Subcutaneous abdominal adipose tissue (tissue), 5 donors: ENCODE results near the gene NOS2.
"Not testable (repeated sequence)": the region's sequence is repeated elsewhere in the genome, so short reads cannot be mapped to it uniquely, and the experiment has no call there.

Source experiments
- H3K27ac ChIP-seq: one replicate; pipeline ENCODE4 v1.7.0; 2013; ENCODE audit warnings: low read depth, mild to moderate bottlenecking, inconsistent platforms, low read length, moderate library complexity
- H3K27me3 ChIP-seq, 5 donors: one replicate each; pipeline ENCODE4 v1.7.0; 2013; ENCODE audit warnings: low read length in 5 of 5, inconsistent platforms in 1 of 5; ENCODE audit not compliant: control insufficient read depth in 5 of 5, insufficient read depth in 4 of 5
- H3K36me3 ChIP-seq, 5 donors: one replicate each; pipeline ENCODE4 v1.7.0; 2013; ENCODE audit warnings: low read length in 5 of 5; ENCODE audit not compliant: control insufficient read depth in 5 of 5, insufficient read depth in 5 of 5
- H3K4me1 ChIP-seq, 5 donors: one replicate each; pipeline ENCODE4 v1.7.0; 2013; ENCODE audit warnings: low read length in 5 of 5, mild to moderate bottlenecking in 3 of 5, moderate library complexity in 1 of 5; ENCODE audit not compliant: control insufficient read depth in 5 of 5, insufficient read depth in 5 of 5
- H3K4me3 ChIP-seq, 5 donors: one replicate each; pipeline ENCODE4 v1.7.0; 2013; ENCODE audit warnings: low read length in 5 of 5, low read depth in 1 of 5
- H3K9ac ChIP-seq, 5 donors: one replicate each; pipeline ENCODE4 v1.7.0; 2013; ENCODE audit warnings: low read length in 5 of 5, mild to moderate bottlenecking in 4 of 5, moderate library complexity in 3 of 5
- H3K9me3 ChIP-seq, 5 donors: one replicate each; pipeline ENCODE4 v1.7.0; 2013; ENCODE audit warnings: low read length in 5 of 5; ENCODE audit not compliant: control insufficient read depth in 5 of 5
- donor health status: healthy.
- donor health status: healthy.
- donor health status: healthy.
- donor health status: healthy.
- donor health status: healthy.

Gene NOS2

DNA sequence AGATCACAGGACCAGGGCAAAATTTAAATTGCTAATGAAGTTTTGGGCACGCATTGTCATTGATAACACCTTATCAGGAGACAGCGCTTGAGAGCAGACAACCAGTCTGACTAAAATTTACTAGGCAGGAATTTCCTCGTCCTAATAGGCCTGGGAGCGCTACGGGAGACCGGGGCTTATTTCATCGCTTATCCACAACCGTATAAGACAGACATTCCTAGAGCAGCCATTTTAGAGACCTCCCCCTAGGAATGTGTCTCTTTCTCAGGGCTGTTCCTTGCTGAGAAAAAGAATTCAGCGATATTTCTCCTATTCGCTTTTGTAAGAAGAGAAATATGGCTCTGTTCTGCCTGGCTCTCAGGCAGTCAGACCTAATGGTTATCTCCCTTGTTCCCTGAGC lies 21.8 kb upstream of the NOS2 start:
- H3K9me3 ChIP-seq, result peaks cover 0 to 13% (median 5%) of the 10 kb centered on the region in 5 donors
- H3K36me3 ChIP-seq, H3K27me3 ChIP-seq, H3K27ac ChIP-seq, H3K4me1 ChIP-seq, H3K4me3 ChIP-seq, H3K9ac ChIP-seq: not testable (repeated sequence)

DNA sequence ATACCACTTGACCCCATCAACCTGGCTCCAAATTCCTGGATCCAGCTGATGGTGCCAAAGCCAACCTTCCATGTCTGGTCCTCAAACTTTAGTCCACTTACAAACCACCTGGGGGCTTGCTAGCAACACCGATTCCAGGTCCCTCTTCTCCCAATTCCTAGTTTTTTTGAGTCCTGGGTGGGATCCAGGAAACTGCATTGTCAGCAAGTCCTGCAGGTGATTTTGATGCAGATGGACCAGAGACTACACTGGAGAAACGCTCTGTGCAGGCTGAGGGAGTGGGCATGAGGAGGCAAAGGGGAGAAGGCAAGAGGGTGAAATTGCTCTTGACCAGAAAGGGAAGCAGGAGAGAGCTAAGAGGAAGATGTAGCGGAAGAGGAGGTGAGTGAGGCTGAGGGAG lies 21.0 kb upstream of the NOS2 start:
- Histone ChIP-seq H3K9me3 (peaks cover 0 to 13% (median 5%) of the 10 kb centered on the region in 5 donors), H3K4me1 (peaks cover 0 to 6% (median 3%) of the 10 kb centered on the region in 5 donors), H3K27me3 (no peaks in the 10 kb centered on the region)

GRCh38 chr17:27819145-27819544 lies 18.8 kb upstream of the NOS2 start:
- Histone ChIP-seq H3K27ac (peak overlapping the region; percentile 30), H3K27me3 (no peaks in the 10 kb centered on the region), H3K36me3 (no peaks in the 10 kb centered on the region), H3K9ac (no peak overlapping the region), H3K4me3 (no peak overlapping the region), H3K9me3 (peaks cover 0 to 13% (median 5%) of the 10 kb centered on the region in 5 donors), H3K4me1 (peaks cover 0 to 6% (median 3%) of the 10 kb centered on the region in 5 donors)

More for the DNA sequence above, 21.0 kb upstream of the NOS2 start:
- Histone ChIP-seq H3K9ac (no peak overlapping the region), H3K4me3 (no peak overlapping the region), H3K27ac (no peak overlapping the region), H3K36me3 (no peaks in the 10 kb centered on the region)

GRCh38 chr17:27818401-27819105 lies 18.2 kb upstream of the NOS2 start:
- H3K36me3 ChIP-seq, result no peaks in the 10 kb centered on the region
- peak overlapping the region in 1 of 5 donors; percentile 32 for H3K9ac ChIP-seq
- H3K9me3 ChIP-seq, result peaks cover 0 to 13% (median 5%) of the 10 kb centered on the region in 5 donors
- peak overlapping the region; percentile 30 for H3K27ac ChIP-seq
- peaks cover 0 to 6% (median 3%) of the 10 kb centered on the region in 5 donors for H3K4me1 ChIP-seq
- H3K27me3 ChIP-seq, result no peaks in the 10 kb centered on the region
- no peak overlapping the region for H3K4me3 ChIP-seq

GRCh38 chr17:27817731-27818130 lies 17.4 kb upstream of the NOS2 start:
- Histone ChIP-seq H3K27ac (no peak overlapping the region), H3K36me3 (no peaks in the 10 kb centered on the region), H3K4me3 (no peak overlapping the region), H3K4me1 (peaks cover 0 to 6% (median 3%) of the 10 kb centered on the region in 5 donors), H3K9ac (no peak overlapping the region), H3K27me3 (no peaks in the 10 kb centered on the region), H3K9me3 (peaks cover 0 to 13% (median 5%) of the 10 kb centered on the region in 5 donors)

DNA sequence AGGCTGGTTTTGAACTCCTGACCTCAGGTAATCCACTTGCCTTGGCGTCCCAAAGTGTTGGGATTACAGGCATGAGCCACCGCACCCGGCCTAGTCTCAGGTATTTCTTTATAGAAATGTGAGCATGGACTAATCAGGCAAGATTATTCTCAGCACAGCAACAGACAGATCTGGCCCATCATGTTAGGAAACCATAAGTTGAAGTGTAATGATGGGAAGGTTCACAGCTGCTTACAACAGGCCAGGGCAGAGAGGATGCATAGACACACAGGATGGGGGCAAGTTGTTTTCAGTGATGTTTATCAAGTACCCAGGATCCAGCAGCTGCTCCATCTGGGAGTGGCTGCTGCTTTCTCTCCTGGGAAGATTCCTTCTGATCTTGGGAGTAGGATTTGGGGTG lies 16.6 kb upstream of the NOS2 start:
- Histone ChIP-seq H3K27ac (no peak overlapping the region), H3K27me3 (no peaks in the 10 kb centered on the region), H3K9me3 (peaks cover 0 to 9% (median 5%) of the 10 kb centered on the region in 5 donors), H3K9ac (no peak overlapping the region), H3K36me3 (no peaks in the 10 kb centered on the region), H3K4me1 (peaks cover 0 to 6% (median 3%) of the 10 kb centered on the region in 5 donors), H3K4me3 (no peak overlapping the region)

DNA sequence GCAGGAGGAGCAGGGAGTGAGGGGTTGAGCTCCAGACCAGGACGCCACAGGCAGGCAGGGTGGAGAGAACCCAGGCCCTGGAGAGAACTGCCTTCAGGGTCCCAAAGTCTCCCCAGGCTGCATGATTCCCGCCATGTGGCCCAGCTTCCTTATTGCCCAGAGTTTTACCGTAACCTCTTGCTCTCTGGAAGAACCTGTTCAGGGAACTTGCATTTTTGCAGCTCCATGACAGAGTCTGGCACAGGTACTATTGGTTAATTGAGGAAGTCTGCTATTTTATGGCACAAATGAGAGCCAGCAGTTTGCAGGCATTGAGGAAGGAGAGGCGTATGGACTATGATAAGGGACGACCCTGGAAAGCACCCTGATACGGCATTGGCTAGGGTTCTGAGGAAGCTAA lies 11.6 kb upstream of the NOS2 start:
- Histone ChIP-seq H3K4me3 (no peak overlapping the region), H3K4me1 (peaks cover 0 to 7% (median 0%) of the 10 kb centered on the region in 5 donors), H3K36me3 (no peaks in the 10 kb centered on the region), H3K27me3 (no peaks in the 10 kb centered on the region), H3K9ac (no peak overlapping the region), H3K9me3 (peaks cover 0 to 3% (median 2%) of the 10 kb centered on the region in 5 donors), H3K27ac (no peak overlapping the region)

- Histone ChIP-seq H3K4me1 (peaks cover 0 to 9% (median under 1%) of the 10 kb centered on the region in 5 donors), H3K36me3 (no peaks in the 10 kb centered on the region), H3K4me3 (no peak overlapping the region), H3K9me3 (peaks cover 0 to 3% (median 2%) of the 10 kb centered on the region in 5 donors), H3K27ac (no peak overlapping the region), H3K9ac (no peak overlapping the region), H3K27me3 (no peaks in the 10 kb centered on the region)
These were observed 10.7 kb upstream of the NOS2 start for GRCh38 chr17:27810902-27811557.

DNA sequence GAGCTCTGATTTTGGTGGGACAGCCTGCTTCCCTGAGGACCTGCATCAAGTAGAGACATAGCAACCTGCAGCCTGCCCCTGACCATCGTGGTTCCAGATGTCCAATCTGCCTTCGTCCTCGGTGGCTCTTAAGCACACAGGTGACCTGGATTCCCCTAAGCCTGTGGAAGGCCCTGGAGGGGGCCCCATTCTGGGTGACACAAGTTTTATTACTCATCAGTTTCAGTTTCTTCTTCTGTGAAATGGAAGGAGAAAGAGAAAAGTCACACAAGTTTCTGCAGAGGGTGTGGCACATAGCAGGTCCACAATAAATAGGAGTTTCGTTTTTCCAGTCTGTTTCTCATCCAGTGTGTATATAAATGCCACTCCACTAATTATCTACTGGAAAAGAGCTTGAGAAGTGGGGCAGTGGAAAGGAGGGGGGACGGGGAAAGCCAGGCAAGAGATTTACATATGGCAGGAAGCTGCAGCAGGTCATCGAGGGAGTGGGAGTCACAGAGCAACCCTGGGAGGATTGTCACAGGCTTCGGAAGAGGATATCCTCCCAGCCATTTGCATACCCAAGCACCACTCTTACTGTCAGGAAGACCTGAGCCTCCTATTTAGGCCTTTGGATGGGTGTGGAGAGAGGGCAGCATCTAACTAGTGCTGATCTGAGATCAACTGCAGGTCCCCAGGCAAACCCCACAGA lies 10.0 kb upstream of the NOS2 start:
- H3K9ac ChIP-seq, result no peak overlapping the region
- H3K27ac ChIP-seq, result no peak overlapping the region
- H3K36me3 ChIP-seq, result no peaks in the 10 kb centered on the region
- H3K4me1 ChIP-seq, result peaks cover 0 to 14% (median 7%) of the 10 kb centered on the region in 5 donors
- H3K4me3 ChIP-seq, result no peak overlapping the region
- peaks cover 0 to 3% (median 2%) of the 10 kb centered on the region in 5 donors for H3K9me3 ChIP-seq
- no peaks in the 10 kb centered on the region for H3K27me3 ChIP-seq

GRCh38 chr17:27809555-27809954 lies 9.2 kb upstream of the NOS2 start:
- H3K9ac ChIP-seq, result no peak overlapping the region
- H3K4me3 ChIP-seq, result no peak overlapping the region
- H3K36me3 ChIP-seq, result no peaks in the 10 kb centered on the region
- no peak overlapping the region for H3K27ac ChIP-seq
- H3K4me1 ChIP-seq, result peaks cover 0 to 14% (median 9%) of the 10 kb centered on the region in 5 donors
- no peaks in the 10 kb centered on the region for H3K27me3 ChIP-seq
- peaks cover 0 to 3% (median 2%) of the 10 kb centered on the region in 5 donors for H3K9me3 ChIP-seq
